NOMO-1 treated with DMSO at 0.1 percent for 48 hours (cell line): ENCODE results near the gene COPB1.
A peak's percentile ranks its signal among the peaks of the same experiment; 100 is the strongest.

Experiments used
- DNase-seq: peaks from one replicate; lab custom pipeline; 2025; ENCODE audit not compliant: unreplicated experiment; lab: John Stamatoyannopoulos, UW

Gene COPB1

GRCh38 chr11:14435717-14436512 lies 63.7 kb downstream of the COPB1 start:
- no peak for DNase-seq

- no peak for DNase-seq
Measured at GRCh38 chr11:14425621-14426020, 74.0 kb downstream of the COPB1 start.

GRCh38 chr11:14424096-14424495 lies 75.5 kb downstream of the COPB1 start:
- DNase-seq = no peak

GRCh38 chr11:14423633-14424032 lies 76.0 kb downstream of the COPB1 start:
- peak; percentile 92 for DNase-seq

- DNase-seq = no peak
Measured at GRCh38 chr11:14422814-14423182, 76.8 kb downstream of the COPB1 start.

GRCh38 chr11:14422052-14422813 lies 77.4 kb downstream of the COPB1 start:
- DNase-seq = no peak

- DNase-seq = no peak
Measured at GRCh38 chr11:14420223-14420622, 79.4 kb downstream of the COPB1 start.

- no peak for DNase-seq
Measured at GRCh38 chr11:14418801-14419417, 80.7 kb downstream of the COPB1 start.

GRCh38 chr11:14417617-14418374 lies 81.8 kb downstream of the COPB1 start:
- DNase-seq = no peak

GRCh38 chr11:14417186-14417585 lies 82.4 kb downstream of the COPB1 start:
- no peak for DNase-seq

GRCh38 chr11:14414470-14415461 lies 84.8 kb downstream of the COPB1 start:
- no peak for DNase-seq

- DNase-seq = no peak
Measured at GRCh38 chr11:14413307-14414069, 86.1 kb downstream of the COPB1 start.

GRCh38 chr11:14411818-14412217 lies 87.8 kb downstream of the COPB1 start:
- no peak for DNase-seq

- DNase-seq = no peak
Measured at GRCh38 chr11:14409891-14410290, 89.7 kb downstream of the COPB1 start.

GRCh38 chr11:14408612-14409011 lies 91.0 kb downstream of the COPB1 start:
- DNase-seq = no peak
